CD1c-positive myeloid dendritic cell (primary cell): ENCODE data around the gene FCER1G.
"Not testable (repeated sequence)": the region's sequence is repeated elsewhere in the genome, so short reads cannot be mapped to it uniquely, and the experiment has no call there.

ENCODE experiments used
- DNase-seq: peaks from one replicate; pipeline ENCODE4 v3.0.0-alpha.2; 2016; ENCODE audit errors: extremely low spot score

FCER1G gene

GRCh38 chr1:161229896-161230295, 14.8 kb downstream of the FCER1G start:
- DNase-seq, result no peak

DNA sequence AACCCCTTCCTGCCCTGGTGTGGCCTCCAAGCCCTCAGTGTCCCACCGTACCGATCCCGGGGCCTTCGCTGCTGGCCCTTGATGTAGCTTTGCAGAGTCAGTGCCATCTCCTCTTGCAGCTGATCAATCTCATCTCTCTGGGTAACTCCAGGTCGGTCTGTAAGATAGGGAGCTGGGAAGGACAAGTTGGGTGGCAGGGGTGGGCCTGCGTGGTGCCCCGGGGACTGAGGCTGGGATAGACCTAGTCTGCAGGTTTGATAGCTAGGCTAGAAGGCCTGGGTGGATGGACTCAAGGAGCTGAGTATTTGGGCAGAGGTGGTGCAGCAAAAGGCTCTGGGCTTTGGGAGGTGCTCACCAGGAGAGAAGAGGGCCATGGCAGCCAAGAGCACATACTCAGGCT, 15.7 kb downstream of the FCER1G start:
- no peak for DNase-seq

DNA sequence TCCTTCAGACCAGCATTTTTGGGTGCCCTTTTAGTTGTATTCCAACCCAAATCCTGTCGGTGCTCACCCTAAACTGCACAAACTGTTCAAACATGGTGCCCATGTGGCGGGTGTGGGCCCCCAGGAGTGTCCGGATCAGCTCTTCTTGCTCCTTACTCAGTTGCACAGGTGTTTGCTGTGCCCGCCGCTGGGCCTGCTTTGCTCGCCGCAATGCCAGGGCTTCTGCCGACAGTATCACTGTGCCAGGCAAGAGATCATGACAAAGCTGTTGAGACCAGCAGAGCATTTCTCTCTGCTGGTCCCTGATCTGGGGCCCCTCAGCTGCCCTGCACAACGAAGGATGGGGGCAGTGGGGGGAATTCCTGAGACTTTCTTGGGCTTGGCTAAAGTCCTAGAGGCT, 18.0 kb downstream of the FCER1G start:
- DNase-seq, result no peak

DNA sequence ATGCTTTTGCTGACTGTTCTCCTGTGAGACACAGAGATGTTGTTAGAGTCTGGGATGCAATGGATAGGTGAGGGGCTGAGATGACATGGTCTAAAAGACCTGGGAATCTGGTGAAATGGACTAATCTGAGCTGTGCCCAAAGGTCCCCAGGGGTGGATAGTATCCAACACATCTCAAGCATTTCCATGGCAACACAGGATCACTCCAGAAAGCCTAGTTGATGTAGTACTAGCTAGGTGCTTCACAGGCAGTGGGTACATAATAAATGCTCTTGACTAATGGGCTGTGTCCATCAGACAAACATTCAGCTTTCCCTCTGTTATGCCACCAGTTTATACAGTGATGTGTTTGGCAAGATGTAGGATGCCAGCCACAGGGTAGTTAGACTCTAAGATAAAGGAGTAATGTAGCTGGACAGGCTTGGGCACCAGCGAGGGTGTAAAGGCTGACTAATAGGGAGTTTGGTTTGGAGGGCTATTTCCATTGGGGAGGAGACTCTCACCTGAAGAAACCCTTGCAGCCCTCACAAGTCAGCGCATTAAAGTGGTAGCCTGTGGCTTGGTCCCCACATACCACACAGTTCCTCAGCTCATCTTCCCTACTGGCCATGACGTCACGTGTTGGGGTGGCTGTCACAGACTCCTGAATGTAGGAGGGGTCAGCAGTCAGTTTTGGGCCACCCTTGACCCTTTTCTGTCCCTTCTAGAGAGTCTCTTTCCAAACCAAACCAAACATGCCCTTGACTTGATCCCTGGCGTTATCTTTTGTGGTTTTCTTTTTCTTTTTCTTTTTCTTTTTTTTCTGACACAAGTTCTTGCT, 21.1 kb downstream of the FCER1G start:
- no peak for DNase-seq

- no peak for DNase-seq
These were observed 23.0 kb downstream of the FCER1G start, which contains the start of gene NR1I3 for GRCh38 chr1:161238039-161238473. NR1I3 (minus strand) TSS chr1:161238203; CDS start chr1:161236565, 1,638 bp downstream.

- DNase-seq, result peak; percentile 52
These were observed 26.6 kb downstream of the FCER1G start for GRCh38 chr1:161241682-161242081.

DNA sequence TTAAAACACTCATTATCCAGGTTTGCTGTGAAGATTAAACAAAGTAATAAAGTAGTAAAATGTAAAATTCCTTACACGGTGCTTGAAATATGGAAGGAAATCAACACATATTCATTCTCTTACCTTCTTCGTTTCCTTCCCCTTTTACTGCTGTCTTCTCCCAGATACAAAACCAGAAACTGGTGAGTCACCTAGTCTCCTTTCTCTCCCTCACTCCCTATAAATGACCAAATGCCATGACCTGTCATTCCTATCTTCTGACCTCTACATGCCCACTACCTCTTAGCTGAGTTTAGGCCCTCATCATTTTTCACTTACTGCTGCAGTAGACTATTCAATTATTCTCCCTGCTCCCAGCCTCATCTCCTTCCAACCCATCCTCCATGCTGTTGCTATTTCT, 27.2 kb downstream of the FCER1G start:
- peak; percentile 32 for DNase-seq

DNA sequence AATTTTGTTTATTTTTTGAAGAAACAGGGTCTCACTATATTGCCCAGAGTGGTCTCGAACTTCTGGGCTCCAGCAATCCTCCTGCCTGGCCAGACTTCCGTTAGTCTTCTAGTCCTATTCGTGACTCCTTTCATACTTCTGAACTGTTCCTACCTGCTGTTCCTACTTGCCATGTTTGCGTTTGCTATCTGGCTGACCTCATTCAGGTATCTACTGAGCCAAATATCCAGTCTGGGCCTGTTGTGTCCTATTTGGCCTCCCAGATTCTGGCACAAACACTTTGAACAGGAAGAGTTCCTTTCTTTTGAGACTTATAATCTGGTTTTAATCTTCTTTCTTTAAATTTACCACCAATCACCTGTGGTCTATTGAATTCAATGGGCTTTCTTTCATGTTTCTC, 29.8 kb downstream of the FCER1G start:
- no peak for DNase-seq

DNA sequence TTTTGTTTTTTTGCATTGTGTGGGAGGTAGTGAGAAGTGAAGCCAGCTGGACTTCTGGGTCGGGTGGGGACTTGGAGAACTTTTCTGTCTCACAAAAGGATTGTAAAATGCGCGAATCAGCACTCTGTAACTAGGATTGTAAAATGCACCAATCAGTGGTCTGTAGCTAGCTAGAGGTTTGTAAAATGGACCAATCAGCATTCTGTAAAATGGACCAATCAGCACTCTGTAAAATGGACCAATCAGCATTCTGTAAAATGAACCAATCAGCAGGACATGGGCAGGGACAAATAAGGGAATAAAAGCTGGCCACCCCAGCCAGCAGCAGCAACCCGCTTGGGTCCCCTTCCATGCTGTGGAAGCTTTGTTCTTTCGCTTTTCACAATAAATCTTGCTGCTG, 35.0 kb downstream of the FCER1G start:
- not testable (repeated sequence) for DNase-seq

DNA sequence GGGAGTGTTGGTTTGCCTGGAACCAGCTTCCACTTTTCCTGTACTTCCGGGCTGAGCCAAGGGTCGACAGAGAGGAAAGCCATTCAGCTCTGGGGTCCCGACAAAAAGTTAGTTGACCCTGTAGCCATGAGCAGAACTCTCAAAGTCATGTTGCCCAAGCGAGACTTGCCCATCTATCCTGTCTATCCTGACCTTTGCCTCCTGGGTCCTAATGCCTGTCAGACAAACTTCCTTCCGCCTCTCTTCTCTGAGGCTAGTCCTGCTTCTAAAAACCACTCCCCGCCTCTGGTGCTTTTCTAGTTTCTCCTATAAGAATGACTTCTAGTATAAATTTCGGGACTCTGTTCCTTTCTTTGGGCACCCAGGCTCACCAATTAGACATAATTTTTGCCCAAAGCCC, 35.7 kb downstream of the FCER1G start:
- DNase-seq, result no peak

DNA sequence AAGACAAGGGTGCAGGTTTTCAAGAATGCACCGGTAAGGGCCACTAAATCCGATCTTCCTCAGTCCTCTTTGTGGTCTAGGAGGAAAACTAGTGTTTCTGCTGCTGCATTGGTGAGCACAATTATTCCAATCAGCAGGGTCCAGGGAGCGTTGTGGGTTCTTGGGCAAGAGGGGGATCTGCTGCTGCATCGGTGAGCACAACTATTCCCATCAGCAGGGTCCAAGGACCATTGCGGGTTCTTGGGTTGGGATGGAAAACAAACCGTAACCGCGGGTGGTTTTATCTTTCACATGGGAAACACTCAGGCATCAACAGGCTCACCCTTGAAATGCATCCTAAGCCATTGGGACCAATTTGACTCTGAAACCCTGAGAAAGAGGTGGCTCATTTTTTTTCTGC, 36.5 kb downstream of the FCER1G start:
- DNase-seq, result no peak

GRCh38 chr1:161255302-161255701, 40.2 kb downstream of the FCER1G start:
- not testable (repeated sequence) for DNase-seq

DNA sequence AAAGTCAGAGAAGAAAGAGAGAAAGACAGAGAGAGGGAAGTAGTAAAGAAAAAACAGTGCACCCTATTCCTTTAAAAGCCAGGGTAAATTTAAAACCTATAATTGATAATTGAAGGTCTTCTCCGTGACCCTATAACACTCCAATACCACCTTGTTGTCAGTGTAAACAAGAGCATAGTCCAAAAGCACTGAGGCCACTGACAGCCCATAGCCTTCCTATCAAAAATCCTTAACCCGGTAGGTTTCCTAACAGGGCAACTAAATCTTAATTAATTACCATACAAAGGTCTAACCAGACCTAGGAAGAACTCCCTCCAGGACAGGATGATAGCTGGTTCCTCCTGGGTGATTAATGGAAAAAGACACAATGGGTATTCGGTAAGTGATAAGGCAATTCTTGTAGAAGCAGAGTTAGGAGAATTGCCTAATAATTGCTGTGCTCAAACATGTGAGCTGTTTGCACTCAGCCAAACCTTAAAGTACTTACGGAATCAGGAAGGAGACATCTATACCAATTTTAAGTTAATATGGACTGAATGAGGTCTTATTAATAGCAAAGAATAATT, 40.9 kb downstream of the FCER1G start:
- DNase-seq, result not testable (repeated sequence)

GRCh38 chr1:161257109-161257508, 42.0 kb downstream of the FCER1G start:
- not testable (repeated sequence) for DNase-seq

DNA sequence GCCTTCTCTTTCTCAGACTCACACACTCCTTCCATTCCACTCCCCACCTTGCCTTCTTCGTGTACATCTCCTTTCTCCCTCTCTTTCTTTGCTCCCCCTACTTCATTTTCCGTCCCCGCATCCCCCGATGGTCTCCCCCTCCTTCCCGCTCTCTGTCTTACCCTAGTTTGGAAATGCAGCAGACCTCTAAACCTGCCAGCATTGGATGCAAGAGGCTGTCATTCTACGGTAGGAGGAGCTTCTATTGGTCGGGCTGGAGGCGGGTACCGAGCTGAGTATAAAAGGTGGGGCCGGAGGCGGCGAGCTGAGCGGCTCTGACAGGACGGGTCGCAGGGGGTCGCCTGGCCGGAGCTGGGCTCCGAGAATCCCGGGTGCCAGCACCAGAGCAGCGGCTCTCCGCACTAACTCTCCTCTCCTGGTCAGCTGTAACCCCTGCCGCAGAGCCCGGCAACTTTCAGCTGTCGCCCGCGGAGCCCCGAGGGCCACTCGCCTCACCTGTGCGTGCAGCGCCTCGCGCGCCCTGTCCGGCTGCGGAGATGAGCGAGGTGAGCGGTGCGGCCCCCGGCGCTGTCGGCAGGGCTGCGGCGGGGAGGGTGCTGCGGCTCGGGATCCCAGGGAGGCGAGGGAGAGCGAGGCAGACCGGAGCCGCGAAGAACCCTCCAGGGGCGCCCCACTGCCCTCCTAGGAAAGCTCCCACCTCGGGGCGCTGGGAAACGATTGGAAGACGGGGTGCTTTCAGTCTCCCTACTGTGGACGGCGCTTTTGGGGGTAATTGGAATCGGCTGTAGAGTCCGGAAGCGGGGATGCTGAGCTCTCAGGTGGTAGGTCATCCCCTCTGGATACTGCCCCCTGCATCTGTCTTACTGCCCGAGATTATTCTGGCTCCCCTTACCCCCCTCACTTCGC, 43.6 kb downstream of the FCER1G start, which contains the start of gene PCP4L1:
Gene PCP4L1, plus strand, starts transcription at position 307 of the 906 bp plus-strand sequence. Its CDS starts 230 bp downstream, at position 537.
- DNase-seq, result no peak

GRCh38 chr1:161259345-161259702, 44.2 kb downstream of the FCER1G start:
- DNase-seq, result no peak

DNA sequence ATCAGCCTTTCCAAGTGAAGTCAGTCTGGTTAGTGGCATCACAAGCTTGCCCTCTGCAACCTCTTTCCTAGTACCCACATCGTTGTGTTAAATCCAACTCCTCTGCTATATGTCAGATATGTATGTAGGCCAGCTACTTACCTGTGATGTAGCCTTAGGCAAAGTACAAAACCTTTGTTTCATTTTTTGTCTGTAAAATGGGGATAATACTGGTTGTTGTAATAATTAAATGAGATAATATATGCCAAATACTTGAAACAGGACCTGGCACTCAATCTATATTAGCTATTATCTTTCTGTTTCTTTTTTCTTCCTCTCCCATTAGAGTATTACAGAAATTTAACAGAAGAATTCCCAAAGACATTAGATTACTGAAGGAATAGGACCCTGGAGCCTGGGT, 44.7 kb downstream of the FCER1G start:
- no peak for DNase-seq

GRCh38 chr1:161260376-161261260, 45.5 kb downstream of the FCER1G start:
- no peak for DNase-seq

DNA sequence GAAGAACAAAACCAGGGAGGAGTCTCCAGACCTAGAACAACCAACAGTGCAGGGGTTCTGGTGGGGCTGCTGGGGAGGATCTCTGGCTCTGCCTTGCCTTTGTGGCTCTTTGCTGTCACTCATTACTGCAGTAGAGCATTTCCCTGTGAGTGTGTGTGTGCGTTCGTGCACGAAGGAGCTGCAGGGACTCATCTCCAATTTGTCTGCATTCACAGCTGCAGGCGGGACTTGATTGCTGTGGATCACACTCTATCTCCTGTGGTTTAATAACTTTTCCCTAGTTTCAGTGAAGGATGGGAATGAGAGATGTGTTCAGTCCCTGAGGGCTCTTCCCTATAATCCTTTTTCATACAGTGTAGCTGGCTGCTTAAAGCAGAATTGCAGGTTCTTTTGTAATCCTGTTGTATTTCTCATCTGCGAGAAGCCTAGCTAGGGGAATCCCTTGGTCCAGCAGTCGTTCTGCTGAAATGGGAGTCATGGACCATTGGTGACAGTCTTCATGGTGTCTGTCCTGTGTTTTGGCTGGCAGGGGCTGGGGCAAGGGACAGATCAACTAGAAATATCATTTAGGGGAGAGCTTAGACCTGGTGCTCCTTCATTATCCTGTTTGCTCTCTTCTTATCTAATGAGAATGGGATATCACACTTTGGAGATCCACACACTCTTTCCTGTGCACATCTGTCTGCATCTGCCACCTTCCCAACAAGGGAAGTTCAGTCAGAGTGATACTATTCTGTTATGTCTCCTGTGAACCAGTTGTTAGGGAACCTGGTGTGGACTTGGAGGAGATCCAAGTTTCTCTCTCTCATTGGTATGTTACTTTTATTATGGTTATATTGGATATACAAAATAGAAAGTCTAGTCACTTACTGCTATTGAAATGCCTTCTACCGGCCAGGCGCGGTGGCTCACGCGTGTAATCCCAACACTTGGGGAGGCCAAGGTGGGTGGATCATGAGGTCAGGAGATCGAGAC, 46.5 kb downstream of the FCER1G start:
- peak; percentile 38 for DNase-seq

DNA sequence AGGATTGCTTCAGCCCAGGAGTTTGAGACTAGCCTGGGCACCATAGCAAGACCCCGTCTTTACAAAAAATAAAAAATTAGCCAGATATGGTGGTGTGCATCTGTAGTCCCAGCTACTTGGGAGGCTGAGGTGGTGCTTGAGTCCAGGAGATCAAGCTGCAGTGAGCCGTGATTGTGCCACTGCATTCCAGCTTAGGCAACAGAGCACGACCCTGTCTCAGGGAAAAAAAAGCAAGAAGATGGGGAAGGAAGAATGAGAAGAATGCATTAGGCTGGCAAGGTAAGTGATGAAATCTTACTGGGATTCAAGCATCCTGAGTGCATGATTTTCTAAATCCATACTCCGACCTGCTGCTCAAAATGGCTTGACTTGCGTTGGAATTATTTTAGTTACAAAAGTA, 50.2 kb downstream of the FCER1G start:
- DNase-seq, result no peak
